CD4-positive, alpha-beta T cell treated with Interleukin-17A for 1 hour (primary cell): ENCODE results near the gene MMP14.
"Not testable (repeated sequence)": the region's sequence is repeated elsewhere in the genome, so short reads cannot be mapped to it uniquely, and the experiment has no call there.

ENCODE experiments used
- DNase-seq: peaks from one replicate; pipeline ENCODE4 v3.0.0-alpha.2; 2020

MMP14 gene

DNA sequence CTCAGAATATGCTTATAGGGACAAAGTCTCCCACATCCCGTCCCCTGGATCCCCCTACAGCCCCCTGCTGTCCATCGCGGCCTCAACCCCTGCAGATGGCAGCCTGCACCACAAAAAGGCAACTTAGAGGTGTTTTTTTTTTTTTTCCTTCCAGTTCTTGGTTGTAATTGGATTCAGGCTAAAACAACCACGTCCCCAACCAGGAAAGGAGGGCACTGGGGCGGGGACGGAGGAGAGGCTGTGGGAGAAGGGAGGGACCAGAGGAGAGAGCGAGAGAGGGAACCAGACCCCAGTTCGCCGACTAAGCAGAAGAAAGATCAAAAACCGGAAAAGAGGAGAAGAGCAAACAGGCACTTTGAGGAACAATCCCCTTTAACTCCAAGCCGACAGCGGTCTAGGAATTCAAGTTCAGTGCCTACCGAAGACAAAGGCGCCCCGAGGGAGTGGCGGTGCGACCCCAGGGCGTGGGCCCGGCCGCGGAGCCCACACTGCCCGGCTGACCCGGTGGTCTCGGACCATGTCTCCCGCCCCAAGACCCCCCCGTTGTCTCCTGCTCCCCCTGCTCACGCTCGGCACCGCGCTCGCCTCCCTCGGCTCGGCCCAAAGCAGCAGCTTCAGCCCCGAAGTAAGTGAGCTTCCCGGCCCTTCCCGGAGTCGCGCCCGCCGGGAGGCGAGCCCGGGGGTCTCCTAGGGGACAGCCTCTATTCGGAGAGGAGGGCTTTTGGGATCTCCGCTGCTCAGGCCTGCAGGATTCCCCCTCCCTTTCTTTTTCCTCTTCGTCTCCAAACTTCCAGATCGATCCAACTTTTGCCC is at the start of gene MMP14:
Gene MMP14, plus strand, starts transcription at position 285 of the 813 bp plus-strand sequence. Its CDS starts 233 bp downstream, at position 518.
- DNase-seq, result no peak

DNA sequence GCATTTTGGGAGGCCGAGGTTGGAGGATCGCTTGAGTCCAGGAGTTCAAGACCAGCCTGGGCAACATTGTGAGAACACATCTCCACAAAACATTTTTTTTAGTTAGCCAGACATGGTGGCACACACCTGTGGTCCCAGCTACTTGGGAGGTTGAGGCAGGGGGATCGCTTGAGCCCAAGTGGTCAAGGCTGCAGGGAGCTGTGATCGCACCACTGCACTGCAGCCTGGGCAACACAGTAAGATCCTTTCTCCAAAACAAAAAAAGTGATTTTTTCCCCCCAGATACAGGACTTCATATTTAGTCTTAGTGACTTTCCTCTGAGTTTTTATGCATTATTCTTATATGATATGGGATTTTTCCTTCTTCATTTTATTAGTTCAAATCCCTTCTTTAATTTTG is 49.7 kb upstream of the MMP14 start:
- DNase-seq, result no peak

DNA sequence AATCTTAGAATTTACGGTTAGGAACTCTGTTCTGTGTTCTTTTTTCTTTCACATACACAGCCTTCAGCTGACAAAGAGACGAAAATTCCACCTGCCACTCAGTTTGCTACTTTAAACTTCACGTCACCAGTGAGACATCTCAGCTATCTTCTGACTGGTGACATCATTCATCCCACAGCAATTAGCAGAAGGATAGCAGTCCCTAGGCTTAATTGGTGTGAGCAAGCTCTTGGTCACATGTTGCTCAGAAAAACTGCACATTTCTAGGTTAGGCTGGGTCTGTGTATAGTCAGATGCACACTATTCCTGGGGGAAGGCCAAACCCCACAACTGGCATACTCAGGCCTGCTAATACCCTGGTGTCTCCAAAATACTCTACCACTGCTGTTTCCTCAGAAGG is 45.1 kb upstream of the MMP14 start:
- no peak for DNase-seq

DNA sequence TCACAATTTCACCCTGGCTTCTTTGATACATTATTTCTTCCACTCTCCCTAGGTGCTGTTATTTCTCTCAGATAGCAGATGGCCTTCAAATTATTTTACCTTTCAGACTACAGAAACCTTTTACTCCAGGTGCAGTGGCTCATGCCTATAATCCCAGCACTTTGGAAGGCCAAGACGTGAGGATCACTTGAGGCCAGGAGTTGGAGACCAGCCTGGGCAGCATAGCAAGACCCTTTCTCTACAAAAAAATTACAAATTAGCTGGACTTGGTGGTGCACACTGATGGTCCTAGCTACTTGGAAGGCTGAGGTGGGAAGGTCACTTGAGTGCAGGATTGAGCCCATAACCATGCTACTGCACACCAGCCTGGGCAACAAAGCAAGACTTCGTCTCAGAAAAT is 44.2 kb upstream of the MMP14 start:
- DNase-seq, result no peak

DNA sequence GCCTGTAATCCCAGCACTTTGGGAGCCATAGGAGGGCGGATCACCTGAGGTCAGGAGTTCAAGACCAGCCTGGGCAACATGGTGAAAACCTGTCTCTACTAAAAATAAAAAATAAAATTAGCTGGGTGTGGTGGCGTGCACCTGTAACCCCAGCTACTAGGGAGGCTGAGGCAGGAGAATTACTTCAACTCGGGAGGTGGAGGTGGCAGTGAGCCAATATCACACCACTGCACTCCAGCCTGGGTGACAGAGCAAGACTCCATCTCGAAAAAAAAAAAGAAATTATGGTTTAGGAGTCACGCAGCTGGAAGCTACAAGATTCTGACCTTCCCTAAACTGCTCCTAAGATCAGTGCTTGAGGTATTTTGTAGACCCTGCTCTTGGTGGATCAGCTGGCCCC is 42.8 kb upstream of the MMP14 start:
- DNase-seq, result not testable (repeated sequence)

DNA sequence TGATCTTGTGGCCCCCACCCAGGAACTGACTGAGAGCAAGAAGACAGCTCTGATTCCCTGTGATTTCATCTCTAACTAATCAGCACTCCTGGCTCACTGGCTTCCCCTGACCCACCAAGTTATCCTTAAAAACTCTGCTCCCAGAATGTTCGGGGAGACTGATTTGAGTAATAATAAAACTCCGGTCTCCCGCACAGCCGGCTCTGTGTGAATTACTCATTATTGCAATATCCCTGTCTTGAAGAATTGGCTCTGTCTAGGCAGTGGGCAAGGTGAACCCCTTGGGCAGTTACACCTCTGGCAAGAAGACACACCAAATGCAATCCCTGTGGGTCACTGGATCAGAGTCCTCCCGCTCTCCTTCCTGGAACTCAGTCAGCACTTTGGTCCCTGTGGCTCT is 42.4 kb upstream of the MMP14 start:
- no peak for DNase-seq

DNA sequence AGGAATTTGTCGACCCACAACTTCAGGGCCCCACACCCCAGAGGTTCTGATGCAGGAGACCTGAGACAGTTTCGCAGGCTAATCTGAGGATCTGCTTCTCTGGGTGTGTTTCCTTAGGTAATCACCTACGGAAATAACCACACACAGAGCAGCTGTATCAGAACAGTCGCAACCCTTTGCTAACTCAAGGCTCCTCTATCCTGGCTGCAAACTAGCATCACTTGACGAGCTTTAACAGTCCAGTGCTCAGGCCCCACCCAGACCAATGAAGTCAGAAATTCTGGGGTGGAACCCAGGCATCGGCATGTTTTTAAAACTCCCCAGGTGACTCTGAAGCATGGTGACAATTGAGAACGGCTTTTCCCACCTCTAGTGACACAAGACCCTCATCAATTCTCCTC is 41.8 kb upstream of the MMP14 start:
- no peak for DNase-seq

DNA sequence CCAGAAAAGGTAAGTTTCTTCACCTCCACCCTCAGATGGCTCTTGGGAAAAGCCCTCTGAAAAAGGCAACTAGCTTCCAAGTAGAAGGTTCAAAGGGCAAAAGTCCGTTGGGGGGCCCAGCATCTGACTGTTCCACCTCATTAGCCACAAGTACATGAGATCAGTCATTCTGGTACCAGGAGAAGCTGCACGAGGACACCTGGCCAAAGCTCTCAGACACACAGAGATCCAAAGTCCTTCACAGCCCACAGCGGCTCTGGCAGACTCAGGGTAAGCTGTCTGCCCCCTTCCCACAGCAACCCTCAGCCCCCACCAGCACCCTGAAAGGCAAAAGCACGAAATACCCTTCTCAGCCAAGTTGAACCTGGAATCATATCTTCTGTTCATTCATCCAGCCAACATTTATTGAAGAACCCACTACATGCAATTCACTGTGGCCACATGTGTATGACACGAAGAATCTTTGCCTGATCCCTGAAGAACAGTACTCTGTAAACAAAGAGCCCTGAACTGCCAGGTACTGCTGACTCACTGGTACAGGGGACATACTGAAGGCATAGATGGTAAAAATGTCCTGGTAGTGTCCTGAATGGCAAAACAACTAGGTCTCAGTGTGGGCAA is 40.2 kb upstream of the MMP14 start:
- DNase-seq, result no peak

DNA sequence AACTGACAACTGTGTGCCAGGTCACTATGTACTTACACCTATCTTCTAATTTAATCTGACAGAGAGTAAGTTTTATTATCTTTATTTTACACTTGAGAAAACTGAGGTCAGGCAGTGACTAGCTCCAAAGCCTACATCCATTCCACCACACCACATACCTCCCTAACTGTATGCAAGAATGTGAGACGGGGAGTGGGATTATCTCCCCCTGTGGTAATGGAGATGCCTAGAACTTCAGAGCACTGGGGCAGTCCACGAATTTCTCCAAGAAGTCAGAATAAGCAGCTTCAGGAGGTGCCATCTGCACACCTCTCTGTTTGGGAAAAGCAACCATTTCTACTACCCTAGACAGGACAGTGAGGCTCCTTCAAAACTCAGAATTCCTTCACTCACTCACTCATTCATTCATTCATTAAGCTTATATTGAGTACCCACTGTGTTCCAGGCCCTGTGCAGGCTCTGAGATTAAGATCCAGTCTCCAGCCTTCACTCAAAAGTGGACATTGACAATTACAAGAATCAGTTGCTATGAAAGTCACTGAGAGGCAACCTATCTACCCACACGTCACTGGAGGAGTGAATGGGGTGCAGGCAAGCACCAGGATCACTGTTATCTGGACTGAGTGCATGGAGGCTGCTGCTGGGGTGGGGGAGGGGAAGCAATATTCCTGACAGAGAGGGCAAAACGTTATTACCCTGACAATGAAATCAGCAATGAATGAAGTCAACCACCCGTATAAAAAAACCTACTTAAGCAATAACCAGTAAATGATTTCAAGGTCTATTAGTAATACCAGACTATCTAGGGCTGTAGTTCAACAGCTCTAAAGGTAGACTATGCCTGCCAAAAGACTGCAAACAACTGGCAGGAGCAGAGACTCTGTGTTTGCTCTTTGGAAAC is 39.1 kb upstream of the MMP14 start:
- no peak for DNase-seq

DNA sequence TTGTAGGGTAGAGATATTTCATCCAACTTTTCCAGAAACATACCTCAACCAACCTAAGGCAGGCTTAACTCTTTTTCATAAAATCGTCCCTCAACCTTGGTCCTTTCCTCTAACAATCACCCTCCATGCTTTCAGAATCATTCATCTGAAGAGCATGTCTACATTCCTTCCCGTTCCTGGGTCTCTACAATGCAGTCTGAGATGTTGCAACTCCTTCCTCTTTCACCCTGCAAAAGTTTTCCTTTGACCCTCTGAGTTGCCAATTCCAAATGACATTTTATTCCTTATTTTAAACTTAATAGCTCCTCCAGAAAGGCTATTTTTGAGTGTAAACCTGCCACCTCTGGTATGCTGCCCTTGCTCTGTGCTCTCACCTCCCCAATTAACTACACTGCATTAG is 37.9 kb upstream of the MMP14 start:
- no peak for DNase-seq

DNA sequence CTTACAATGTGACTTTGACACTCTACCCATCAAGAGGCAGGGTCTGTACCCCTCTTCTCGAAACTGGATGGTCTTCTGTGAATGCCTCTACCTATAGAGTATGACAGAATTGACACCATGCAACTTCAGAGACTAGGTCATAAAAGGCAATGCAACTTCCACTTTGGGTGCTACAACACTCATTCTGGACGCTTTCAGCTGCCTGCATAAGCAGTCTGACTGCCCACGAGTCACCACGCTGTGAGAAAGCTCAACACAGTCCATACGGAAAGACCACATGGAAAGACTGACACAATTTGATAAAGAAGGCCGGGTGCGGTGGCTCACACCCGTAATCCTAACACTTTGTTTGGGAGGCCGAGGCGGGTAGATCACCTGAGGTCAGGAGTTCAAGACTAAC is 36.0 kb upstream of the MMP14 start:
- no peak for DNase-seq

DNA sequence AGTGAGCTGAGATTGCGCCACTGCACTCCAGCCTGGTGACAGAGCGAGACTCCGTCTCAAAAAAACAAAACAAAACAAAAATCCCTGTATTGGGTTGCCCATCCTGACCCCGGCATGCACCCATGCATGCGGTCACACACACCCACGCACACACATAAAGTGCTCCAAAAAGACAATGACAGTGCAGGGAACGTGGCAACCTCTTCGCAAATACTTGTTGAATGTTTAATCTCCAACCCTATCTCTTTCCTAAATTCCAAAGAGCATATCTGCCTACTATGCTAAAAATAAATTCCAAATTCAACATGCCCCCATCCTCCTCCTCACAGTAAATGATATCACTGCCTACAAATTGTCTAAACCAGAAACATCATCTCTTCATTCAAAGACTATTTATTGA is 34.7 kb upstream of the MMP14 start:
- no peak for DNase-seq

DNA sequence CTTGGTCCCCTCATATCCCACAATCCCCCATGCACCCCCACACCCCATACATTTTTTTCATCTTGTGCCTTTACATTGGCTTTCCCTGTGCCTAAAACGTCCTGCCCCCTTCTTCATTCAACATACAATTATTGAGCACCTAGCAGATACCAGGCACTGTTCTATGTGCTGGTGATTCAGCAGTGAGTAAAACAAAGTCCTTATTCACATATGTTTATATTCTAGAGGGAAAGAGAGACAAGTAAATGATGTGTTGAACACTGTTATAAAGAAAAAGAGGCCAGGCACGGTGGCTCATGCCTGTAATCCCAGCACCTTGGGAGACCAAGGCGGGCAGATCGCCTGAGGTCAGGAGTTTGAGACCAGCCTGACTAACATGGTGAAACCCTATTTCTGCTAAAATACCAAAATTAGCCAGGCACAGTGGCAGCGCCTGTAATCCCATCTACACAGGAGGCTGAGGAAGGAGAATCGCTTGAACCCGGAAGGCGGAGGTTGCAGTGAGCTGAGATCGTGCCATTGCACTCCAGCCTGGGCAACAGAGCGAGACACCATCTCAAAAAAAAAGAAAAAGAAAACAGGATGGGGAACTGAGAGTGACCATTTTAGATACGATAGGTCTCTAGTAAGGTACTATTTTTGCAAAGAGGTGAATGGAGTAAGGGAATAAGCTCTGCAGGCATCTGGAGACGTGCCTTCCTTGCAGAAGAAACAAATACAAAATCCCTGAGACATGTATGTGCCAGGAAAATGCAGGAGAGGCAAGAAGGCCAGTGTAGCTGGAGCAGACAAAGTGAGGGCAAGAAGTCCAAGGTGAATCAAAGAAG is 33.3 kb upstream of the MMP14 start:
- DNase-seq, result no peak

DNA sequence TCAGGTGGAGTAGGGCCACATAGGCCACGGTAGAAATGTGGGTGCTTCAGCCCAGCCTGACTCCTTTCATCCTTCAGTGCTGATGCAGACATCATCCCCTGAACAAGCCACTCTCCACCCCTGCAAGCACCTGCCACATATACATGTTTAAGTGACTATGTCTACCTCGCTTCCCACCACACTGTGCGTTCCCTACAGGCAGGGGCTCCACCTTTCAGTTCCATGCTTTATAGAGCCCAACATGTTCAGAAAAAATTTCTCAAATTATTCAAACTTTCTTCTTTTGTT is 32.8 kb upstream of the MMP14 start:
- DNase-seq, result no peak

DNA sequence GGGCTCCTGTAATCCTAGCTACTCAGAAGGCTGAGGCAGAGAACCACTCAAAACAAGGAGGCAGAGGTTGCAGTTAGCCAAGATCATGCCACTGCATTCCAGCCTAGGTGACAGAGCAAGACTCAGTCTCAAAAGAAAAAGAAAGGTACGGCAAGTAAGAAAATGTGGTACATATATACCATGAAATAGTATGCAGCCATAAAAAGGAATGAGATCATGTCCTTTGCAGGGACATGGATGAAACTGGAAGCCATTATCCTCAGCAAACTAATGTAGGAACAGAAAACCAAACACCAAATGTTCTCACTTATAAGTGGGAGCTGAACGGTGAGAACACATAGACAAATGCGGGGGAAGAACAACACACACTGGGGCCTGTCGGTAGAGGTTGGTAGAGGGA is 31.1 kb upstream of the MMP14 start:
- not testable (repeated sequence) for DNase-seq

DNA sequence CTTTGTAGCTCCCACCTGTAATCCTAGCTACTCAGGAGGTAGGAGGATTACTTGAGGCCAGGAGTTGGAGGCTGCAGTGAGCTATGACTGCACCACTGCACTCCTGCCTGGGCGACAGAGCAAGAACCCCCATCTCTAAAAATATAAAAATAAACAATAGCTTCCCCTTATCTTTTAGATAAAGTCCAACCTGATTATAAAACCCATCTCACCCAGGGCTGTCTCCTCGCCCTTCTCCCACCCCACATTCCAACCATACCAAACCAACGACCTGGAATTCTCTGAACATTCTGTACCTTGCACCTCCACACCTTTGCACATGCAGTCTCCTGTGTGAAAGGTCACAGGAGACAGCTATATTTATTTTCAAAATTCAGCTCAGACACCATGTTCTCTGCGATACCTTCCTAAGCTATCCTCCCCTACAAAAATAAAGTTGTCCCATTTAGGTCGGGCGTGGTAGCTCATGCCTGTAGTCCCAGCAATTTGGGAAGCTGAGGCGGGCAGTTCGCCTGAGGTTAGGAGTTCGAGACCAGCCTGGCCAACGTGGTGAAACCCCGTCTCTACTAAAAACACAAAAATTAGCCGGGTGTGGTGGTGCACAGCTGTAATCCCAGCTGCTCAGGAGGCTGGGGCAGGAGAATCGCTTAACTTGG is 28.8 kb upstream of the MMP14 start:
- no peak for DNase-seq

DNA sequence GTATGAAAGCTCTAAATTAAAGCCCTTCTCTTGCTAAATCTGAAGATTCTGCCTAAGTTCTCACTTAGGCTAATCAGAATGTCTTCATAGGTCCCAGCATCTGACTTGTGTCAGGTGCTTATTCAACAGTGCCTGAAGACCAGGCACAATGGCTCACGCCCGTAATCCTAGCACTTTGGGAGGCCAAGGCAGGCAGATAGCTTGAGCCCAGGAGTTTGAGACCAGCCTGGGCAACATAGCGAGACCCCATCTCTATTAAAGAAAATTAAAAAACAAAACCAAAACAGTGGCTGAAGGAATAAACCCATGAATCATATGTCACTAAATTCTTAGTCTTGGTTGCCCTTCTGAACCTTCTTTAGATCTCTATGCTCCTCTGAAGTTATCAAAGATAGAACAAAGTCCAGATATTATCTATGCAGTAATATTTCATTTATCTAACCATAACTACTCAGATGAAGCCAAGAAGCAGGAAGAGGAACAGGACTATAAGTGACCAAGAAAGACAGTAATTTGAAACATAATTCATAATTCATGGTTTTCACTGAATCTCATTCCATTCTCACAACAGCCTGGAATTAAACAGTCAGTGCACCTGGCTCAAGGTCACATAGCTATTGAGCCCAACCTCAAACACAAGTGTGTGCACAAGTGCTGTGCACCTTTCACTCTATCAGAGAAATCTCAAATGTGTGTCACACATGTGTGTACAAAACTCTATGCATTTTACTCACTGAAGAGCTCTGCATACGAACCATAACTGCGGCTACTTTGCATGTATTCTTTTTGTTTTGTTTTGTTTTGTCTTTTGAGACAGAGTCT is 27.8 kb upstream of the MMP14 start:
- no peak for DNase-seq

DNA sequence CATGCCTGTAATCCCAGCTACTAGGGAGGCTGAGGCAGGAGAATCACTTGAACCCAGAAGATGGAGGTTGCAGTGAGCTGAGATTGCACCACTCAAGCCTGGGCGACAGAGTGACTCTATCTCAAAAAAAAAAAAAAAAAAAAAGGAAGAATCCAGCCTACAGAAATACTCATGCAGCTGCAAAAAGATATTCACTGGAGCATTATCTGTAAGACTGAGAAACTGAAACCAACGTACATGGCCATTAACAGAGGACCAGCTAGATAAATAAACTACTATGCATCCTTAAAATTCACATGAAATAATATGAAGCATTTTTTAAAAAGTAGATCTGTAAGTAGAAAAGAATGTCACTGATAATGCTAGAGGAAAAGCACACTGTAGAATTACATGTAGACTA is 24.7 kb upstream of the MMP14 start:
- DNase-seq, result no peak

DNA sequence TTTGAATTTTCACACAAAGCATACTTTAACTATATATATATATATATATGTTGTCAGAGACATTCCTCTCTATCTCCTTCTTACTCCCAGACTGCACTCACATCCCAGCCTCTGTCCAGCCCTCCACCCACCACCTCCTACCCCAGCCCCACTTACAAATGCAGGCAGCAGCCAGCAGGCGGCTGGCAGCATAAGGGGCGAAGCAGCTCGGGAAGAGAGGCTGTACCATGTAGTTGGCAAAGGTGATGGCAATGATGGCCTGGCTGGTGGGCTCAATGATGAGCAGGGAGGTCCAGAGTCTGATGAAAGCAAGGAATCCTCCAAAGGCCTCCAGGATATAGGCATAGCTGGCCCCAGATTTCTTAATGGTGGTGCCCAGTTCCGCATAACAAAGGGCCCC is 23.6 kb upstream of the MMP14 start:
- no peak for DNase-seq

DNA sequence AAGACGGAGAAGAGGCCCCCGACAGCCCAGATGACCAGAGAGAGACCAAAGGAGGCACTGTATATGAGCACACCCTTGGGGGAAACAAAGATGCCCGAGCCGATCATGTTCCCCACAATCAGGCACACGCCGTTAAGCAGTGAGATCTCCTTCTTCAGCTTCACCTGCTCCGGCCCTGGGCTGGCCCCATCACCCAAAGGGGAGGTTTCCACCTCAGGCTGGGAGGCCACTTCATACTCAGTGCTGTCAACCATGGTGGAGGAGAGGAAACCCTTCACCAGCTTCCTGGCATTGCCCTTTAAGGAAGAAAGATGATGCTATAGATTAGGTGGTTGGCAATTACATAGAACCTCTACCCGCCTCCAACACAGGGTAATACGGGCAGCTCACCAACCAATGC is 23.2 kb upstream of the MMP14 start:
- no peak for DNase-seq

DNA sequence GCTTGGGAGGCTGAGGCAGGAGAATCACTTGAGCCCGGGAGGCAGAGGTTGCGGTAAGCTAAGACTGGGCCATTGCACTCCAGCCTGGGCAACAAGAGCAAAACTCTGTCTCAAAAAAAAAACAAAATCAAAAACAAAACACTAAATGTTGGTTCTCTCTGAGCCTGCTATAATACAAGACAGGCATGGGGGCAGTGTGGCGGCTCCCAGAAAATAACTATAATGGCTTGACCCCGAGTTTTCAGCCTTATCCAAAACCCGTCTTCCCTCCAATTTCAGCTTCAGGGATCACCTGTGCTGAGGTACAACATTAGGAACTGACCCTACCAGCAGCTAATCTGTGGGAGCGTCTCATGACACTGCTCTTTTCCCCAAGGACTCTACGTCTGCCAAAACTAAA is 22.0 kb upstream of the MMP14 start:
- no peak for DNase-seq
